Measurements from ENCODE around the gene NOB1. TPM values are rescaled to one million over a fixed set of nuclear protein-coding genes. Genes with fewer than 3 reads are reported as not detected.

The NOB1 gene
- total and polyA plus RNA-seq, 2 experiments from 2014 or later: 41.4 to 56.6 TPM

- no peak for TF ChIP-seq CTCF (conservative IDR thresholded peaks at IDR 0.05; ENCODE audit: low read depth in 2 of 2)
These were observed 37.7 kb downstream of the NOB1 start (continued) for GRCh38 chr16:69717066-69717465.

GRCh38 chr16:69712914-69713581 lies 41.7 kb downstream of the NOB1 start:
- H3K79me2 ChIP-seq (replicated peaks; ENCODE audit: insufficient read depth): no peaks in the 10 kb centered on the region
- H3K27me3 ChIP-seq (ENCODE audit: insufficient read depth): no peaks in the 10 kb centered on the region
- no peaks in the 10 kb centered on the region for H3K9me2 ChIP-seq (ENCODE audit: insufficient read depth)
- ATAC-seq: no peak
- no peaks in the 10 kb centered on the region for H3K4me1 ChIP-seq (ENCODE audit: insufficient read depth)
- H3K4me1 Mint-ChIP-seq: no peaks in the 10 kb centered on the region; the same call in 2 of the 3 replicates
- no peak for DNase-seq (ENCODE audit: low spot score)
- H3K9me3 Mint-ChIP-seq: no peaks in the 10 kb centered on the region
- H3K4me3 Mint-ChIP-seq: no peak overlapping the region
- H3K27ac ChIP-seq (ENCODE audit: low read depth): no peak overlapping the region
- H3K27ac Mint-ChIP-seq: no peak overlapping the region
- H3K27me3 Mint-ChIP-seq (ENCODE audit: insufficient read depth, low read depth, poor library complexity): peaks cover 4% of the 10 kb centered on the region
- peaks cover 17% of the 10 kb centered on the region; the same call in 2 of the 3 replicates for H3K36me3 Mint-ChIP-seq (ENCODE audit: low read depth)
- no peak overlapping the region for H2AFZ ChIP-seq
- no peak overlapping the region for H3K4me2 ChIP-seq
- H3K4me3 ChIP-seq: no peak overlapping the region
- H3K36me3 ChIP-seq (ENCODE audit: insufficient read depth): peaks cover 22% of the 10 kb centered on the region
- H3F3A ChIP-seq (replicated peaks; ENCODE audit: low read depth): no peaks in the 10 kb centered on the region
- no peaks in the 10 kb centered on the region; the same call in 1 of the 2 replicates for H4K20me1 ChIP-seq (replicated peaks; ENCODE audit: insufficient read depth)
- TF ChIP-seq POLR2AphosphoS5 (IDR thresholded peaks at IDR 0.05; ENCODE audit: low read depth) (no peak), ZNF331 (CRISPR knock-in tag; IDR thresholded peaks at IDR 0.05; ENCODE audit: low read depth) (no peak), EZH2 (IDR thresholded peaks at IDR 0.05; ENCODE audit: low read depth, unreplicated experiment) (no peak), CTCF (conservative IDR thresholded peaks at IDR 0.05; ENCODE audit: low read depth in 2 of 2) (no peak), CREB1 (CRISPR knock-in tag; IDR thresholded peaks at IDR 0.05; ENCODE audit: low read depth) (no peak), JUNB (IDR thresholded peaks at IDR 0.05; ENCODE audit: unreplicated experiment) (no peak), EZH2phosphoT487 (IDR thresholded peaks at IDR 0.05; ENCODE audit: unreplicated experiment) (no peak), ETS1 (IDR thresholded peaks at IDR 0.05) (no peak), ZNF462 (CRISPR knock-in tag; IDR thresholded peaks at IDR 0.05) (no peak)
